Raji (cell line): ENCODE measurements around the gene ADGRL3.

Experiments
- POLR2A ChIP-seq: IDR thresholded peaks from 2 replicates; pipeline ENCODE4 v1.6.1; 2011; ENCODE audit warnings: low read depth, low read length, control low read depth; ENCODE audit not compliant: insufficient read depth

Gene ADGRL3

GRCh38 chr4:61201961-61202637, 2.0 kb downstream of the ADGRL3 start:
- TF ChIP-seq POLR2A = no peak

DNA sequence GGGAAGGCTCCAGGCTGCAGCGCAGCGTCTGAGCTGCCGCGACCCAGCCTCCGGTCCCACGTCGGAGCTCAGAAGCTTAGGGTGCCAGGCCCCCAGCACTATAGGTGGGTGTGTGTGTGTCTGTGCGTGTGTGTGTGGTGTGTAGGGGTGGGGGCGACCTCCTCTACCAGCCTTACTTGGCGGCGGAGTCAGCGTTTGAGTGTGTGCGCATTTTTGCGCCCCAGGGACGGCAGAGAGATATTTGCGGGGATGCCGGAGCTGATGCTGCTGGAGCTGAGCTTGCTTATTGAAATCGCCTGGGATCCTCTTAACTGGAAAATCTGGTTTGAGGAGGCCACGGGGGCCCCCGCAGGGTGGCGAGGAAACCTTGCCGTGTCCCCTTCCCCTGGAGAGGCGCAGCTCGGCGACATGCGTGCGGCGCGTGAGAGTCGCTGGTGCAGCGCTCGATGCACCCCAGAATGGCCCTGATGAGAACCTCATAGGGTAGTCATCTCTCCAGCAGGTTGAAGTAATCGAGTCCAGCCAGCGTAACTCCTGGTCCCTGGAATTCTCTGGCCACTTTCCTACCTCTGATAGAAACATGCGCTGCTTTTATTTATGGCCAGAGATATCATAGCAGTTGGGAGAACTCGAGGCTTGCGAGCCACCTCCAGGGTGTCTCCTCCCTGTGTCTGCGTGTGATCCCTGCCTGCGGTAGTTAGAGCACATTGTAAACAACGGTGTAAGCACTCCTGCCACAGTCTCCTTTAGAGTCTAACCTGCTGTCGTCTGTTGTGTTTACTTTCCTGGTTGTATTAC, 2.7 kb downstream of the ADGRL3 start:
- no peak for TF ChIP-seq POLR2A

DNA sequence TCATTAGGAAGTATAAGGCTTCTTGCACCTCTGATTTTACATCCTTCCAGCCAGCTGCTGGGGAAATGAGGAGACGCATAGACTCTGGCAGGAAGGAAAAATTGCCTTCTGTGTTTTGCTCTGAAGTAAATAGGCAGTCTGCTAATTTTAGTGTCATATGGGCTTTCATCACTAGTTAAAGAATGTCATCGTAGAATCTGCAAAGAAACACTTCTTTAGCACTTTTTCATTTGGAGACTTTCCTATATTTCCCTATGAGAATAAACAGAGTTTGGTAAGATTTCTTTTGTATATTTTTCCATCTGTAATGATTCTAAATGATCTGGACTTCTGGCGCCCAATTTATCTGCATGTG, 3.3 kb downstream of the ADGRL3 start:
- TF ChIP-seq POLR2A = no peak

- no peak for TF ChIP-seq POLR2A
Observed at GRCh38 chr4:61204353-61205060, 4.4 kb downstream of the ADGRL3 start.

- TF ChIP-seq POLR2A = no peak
Observed at GRCh38 chr4:61205066-61205465, 4.9 kb downstream of the ADGRL3 start.

DNA sequence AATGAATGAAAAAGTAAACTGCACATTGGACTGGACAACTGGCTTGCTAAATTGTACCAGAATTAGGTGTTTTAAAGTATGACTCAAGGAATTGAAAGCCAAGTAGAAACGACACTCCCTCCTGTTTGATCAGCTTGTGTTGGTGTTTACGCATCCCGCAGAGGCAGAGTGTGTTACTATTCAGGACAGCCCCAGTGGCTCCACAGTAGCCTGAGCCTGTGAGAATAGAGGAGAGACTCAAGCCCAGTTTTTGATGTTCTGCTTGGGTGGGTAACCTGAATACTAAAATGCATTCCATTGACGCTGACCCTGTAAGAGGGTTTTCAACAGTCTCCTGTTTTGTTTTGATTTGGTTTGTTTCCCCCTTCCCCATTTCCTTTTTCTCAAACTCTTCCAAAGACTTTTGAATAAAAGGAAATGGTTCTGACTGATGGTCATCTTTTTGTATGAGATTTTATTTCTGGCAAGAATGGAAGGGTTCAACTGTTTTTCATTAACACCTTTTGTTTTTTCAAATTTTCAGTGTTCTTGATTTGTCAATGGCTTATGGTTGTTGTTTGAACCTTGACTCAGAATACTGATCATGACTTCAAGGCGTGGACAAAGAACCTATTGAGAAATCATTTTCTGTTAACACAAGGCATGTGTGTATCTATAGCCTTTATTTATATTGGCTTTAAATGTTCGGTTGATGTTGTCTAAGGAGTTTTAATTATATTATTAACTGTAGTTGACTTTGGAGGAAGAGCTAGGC, 10.2 kb downstream of the ADGRL3 start:
- no peak for TF ChIP-seq POLR2A

DNA sequence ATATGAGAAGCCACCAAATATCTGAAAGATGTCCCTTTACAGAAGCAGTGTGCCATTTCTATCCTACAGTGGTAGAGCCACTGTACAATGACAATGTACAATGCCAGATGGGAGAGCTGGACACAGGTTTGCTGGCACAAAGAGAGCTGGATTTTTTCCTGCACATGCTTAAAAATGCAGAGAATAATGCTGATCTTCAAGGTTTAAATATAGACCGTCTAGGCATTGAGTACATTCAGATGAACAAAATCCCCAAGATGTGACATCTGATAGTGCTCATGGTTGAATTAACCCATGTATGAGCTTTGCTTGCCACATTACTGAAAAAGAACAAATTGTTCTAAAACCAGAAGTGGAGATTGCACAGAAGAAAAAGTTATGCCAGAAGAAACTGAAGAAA, 11.7 kb downstream of the ADGRL3 start:
- no peak for TF ChIP-seq POLR2A

DNA sequence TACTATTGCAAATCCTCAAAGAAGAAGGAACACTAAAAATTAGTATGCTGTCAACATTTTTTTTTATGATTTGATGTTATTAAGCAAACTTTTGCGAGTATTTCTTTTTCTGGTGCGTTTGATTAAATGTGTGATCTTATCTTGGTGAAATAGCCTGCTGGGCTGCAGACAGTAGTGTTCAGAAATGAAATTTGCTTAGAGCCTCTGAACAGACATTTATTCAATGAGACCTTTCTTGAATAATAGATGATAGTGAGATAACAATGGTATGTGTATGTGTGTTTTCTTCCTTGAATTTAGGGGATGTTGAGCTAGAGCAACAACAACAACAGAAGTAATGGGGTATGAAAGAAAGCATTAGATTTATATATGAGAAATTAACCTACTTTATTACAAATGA, 12.7 kb downstream of the ADGRL3 start:
- TF ChIP-seq POLR2A = no peak

GRCh38 chr4:61214680-61215079, 14.6 kb downstream of the ADGRL3 start:
- no peak for TF ChIP-seq POLR2A

GRCh38 chr4:61217222-61217621, 17.1 kb downstream of the ADGRL3 start:
- no peak for TF ChIP-seq POLR2A

DNA sequence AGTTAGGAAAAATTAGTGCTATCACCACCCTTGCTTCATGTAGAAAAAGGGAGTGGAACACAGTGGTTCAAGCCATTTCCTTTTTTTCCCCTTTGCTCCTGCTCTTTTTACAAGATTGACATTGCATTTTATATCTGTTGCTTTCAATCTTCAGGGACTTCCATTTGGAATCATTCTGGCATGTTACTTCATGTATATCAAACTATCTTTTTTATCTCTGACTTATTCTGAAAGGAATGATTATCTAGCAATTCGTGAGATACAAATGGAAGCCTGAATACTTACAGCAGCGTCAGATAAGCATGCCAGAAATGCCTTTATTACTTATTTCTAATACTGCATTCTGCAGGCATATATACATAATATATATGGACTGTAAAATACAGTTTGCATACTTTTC, 20.4 kb downstream of the ADGRL3 start:
- no peak for TF ChIP-seq POLR2A

DNA sequence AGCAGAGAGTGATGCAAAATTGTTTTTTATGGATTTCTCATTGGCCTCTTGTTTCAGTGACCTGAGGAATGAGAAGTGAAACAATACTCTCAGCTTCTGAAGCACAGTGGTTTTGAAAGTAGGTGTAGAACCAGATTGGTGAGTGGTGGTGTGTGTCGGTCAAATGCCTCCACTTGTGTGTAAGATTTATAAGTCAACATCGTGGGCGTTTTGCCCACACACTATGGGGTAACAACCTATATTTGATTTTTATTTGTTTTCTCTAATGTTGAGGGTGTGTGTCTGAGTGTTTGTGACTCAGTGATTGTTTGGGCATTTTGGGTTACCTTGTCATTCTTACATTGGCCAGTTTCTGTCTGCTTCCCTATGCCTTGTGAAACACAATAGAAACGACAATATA, 23.3 kb downstream of the ADGRL3 start:
- no peak for TF ChIP-seq POLR2A

DNA sequence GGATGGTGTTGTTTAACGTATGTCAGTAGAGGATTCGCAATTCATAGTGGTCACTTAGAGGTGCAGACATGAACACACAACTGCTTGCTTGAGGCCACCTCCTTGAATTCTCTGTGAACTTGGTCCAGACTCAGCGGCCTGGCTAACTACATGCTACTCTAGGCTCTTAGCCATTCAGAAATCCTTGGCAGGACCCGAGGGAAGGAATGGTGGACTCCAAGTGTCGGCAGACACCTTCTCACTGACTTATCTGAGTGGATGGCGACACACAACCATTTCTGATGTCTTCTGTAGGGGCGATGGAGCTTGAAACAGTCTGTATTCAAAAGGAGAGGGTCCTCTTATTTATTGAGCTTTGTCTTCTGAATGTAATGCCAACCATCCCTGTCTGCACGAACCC, 24.4 kb downstream of the ADGRL3 start:
- no peak for TF ChIP-seq POLR2A

DNA sequence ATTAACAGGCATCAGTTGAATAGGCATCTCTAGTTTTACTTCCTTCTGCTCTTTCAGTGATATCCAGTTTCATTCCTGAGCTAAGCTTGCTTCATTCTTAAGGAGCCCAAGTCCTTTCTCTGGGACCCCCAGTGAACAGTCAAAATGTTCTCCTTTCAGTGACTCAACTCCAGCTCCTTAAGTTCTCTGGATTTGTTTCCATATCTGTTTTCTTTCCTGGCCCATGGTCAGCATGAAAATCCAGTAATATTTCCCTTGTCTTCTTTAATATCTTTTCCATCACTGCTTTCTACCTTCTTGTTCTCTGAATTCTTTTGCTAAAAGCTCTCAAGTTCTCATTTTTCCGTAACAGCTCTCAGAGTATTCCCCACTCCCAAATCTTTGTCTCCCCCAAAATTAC, 25.5 kb downstream of the ADGRL3 start:
- TF ChIP-seq POLR2A = no peak

DNA sequence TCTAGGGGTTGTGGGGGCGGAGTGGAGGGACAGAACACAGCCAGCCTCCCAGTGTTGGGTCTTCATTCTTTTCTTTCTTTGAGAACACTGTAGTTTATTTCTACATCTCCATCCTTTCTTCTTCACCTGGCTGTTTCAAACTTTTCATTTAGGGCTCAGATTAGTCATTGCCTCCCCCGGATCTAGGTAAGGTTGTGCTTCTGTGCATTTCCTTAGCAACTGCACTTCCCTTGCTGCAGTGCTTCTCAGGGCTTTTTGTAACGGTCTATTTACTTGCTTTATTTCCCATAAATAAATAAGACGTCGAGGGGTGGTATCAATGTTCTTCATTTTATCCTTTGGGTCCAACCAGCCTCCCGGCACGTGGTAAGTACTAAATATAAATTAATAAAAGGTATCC, 31.3 kb downstream of the ADGRL3 start:
- TF ChIP-seq POLR2A = no peak
